Neural cell (in vitro differentiated cells): ENCODE measurements around the gene SCAF4. TPM values are rescaled to one million over a fixed set of nuclear protein-coding genes. Genes with fewer than 3 reads are reported as not detected.

ENCODE experiments used
- H2AFZ ChIP-seq: fragments of 200-600, 300-800 bp; sonication (generic), shearing (Covaris generic); 2 replicates; pipeline ENCODE4 v1.6.0; 2014; ENCODE audit warnings: low read depth, mild to moderate bottlenecking, antibody characterized with exemption, low read length, moderate library complexity
- H3F3A ChIP-seq: fragments of 200-600 bp; shearing (Covaris generic); 2 replicates; pipeline ENCODE4 v1.6.1; 2016; ENCODE audit warnings: mild to moderate bottlenecking, moderate library complexity, mixed read lengths, antibody characterized with exemption, low read length; ENCODE audit not compliant: insufficient read depth, poor library complexity, severe bottlenecking
- H3K27ac ChIP-seq: fragments of 200-600, 300-800 bp; sonication (generic), shearing (Covaris generic); 2 replicates; pipeline ENCODE4 v1.5.1; 2014; ENCODE audit warnings: mild to moderate bottlenecking, low read length, moderate library complexity
- H3K27me3 ChIP-seq: fragments of 300-800, 200-600 bp; sonication (generic), shearing (Covaris generic); 2 replicates; pipeline ENCODE4 v1.6.0; 2014; ENCODE audit warnings: mild to moderate bottlenecking, low read depth, low read length, moderate library complexity; ENCODE audit not compliant: insufficient read depth
- H3K36me3 ChIP-seq: fragments of 300-800, 200-600 bp; sonication (generic), shearing (Covaris generic); 2 replicates; pipeline ENCODE4 v1.5.1; 2014; ENCODE audit warnings: mild to moderate bottlenecking, antibody characterized with exemption, low read length, moderate library complexity; ENCODE audit not compliant: insufficient read depth
- H3K4me2 ChIP-seq: fragments of 300-800, 200-600 bp; sonication (generic), shearing (Covaris generic); 2 replicates; pipeline ENCODE4 v1.6.0; 2014; ENCODE audit warnings: mild to moderate bottlenecking, low read length
- H3K4me3 ChIP-seq: fragments of 300-800, 200-600 bp; sonication (generic), shearing (Covaris generic); 2 replicates; pipeline ENCODE4 v1.5.1; 2014; ENCODE audit warnings: mild to moderate bottlenecking, low read length, moderate library complexity
- H3K79me2 ChIP-seq: fragments of 200-600 bp; shearing (Covaris generic); replicated peaks from 2 replicates; pipeline ENCODE4 v1.6.0; 2014; ENCODE audit warnings: mild to moderate bottlenecking, low read length, moderate library complexity; ENCODE audit not compliant: insufficient read depth
- H3K9ac ChIP-seq: fragments of 300-800, 200-600 bp; sonication (generic), shearing (Covaris generic); 2 replicates; pipeline ENCODE4 v1.6.1; 2016; ENCODE audit warnings: mild to moderate bottlenecking, low read length, mixed read lengths
- H3K9me2 ChIP-seq: fragments of 200-600 bp; shearing (Covaris generic); 2 replicates; pipeline ENCODE4 v1.6.1; 2016; ENCODE audit warnings: mild to moderate bottlenecking, low read length, mixed read lengths; ENCODE audit not compliant: insufficient read depth
- H3K9me3 ChIP-seq: fragments of 200-600, 300-800 bp; sonication (generic), shearing (Covaris generic); 2 replicates; pipeline ENCODE4 v1.6.1; 2016; ENCODE audit warnings: mild to moderate bottlenecking, mixed run types, low read length, moderate library complexity, mixed read lengths
- H4K20me1 ChIP-seq: fragments of 200-600 bp; shearing (Covaris generic); 2 replicates; pipeline ENCODE4 v1.6.1; 2016; ENCODE audit warnings: mild to moderate bottlenecking, mixed run types; ENCODE audit not compliant: insufficient read depth
- CTCF ChIP-seq: fragments of 450-650 bp; IDR thresholded peaks from 2 replicates; pipeline ENCODE4 v1.5.1; 2014; ENCODE audit warnings: antibody characterized with exemption, mild to moderate bottlenecking, moderate library complexity; ENCODE audit not compliant: poor library complexity, severe bottlenecking
- EP300 ChIP-seq: fragments of 450-650 bp; conservative IDR thresholded peaks from 2 replicates; pipeline ENCODE4 v1.6.1; 2014; ENCODE audit warnings: antibody characterized with exemption, mild to moderate bottlenecking, moderate library complexity; ENCODE audit not compliant: poor library complexity, severe bottlenecking
- EZH2 ChIP-seq: fragments of 200-600, 300-800 bp; shearing (Covaris generic), sonication (generic); IDR thresholded peaks from 2 replicates; pipeline ENCODE4 v1.6.1; 2014; ENCODE audit warnings: antibody characterized with exemption, low read length, borderline replicate concordance, mild to moderate bottlenecking; ENCODE audit not compliant: insufficient read depth, poor library complexity, severe bottlenecking
- MXI1 ChIP-seq: fragments of 450-650 bp; conservative IDR thresholded peaks from 2 replicates; pipeline ENCODE4 v1.6.1; 2014; ENCODE audit warnings: antibody characterized with exemption, mild to moderate bottlenecking; ENCODE audit not compliant: poor library complexity, severe bottlenecking
- POLR2AphosphoS5 ChIP-seq: IDR thresholded peaks from 2 replicates; pipeline ENCODE4 v1.6.1; 2012
- RAD21 ChIP-seq: fragments of 450-650 bp; conservative IDR thresholded peaks from 2 replicates; pipeline ENCODE4 v1.6.1; 2014; ENCODE audit warnings: antibody characterized with exemption, mild to moderate bottlenecking, moderate library complexity
- REST ChIP-seq: IDR thresholded peaks from 2 replicates; pipeline ENCODE4 v1.6.1; 2012; ENCODE audit warnings: borderline replicate concordance
- SMC3 ChIP-seq: fragments of 450-650 bp; conservative IDR thresholded peaks from 2 replicates; pipeline ENCODE4 v1.6.1; 2014; ENCODE audit warnings: antibody characterized with exemption, mild to moderate bottlenecking, moderate library complexity; ENCODE audit not compliant: poor library complexity
- TAF1 ChIP-seq: IDR thresholded peaks from 2 replicates; pipeline ENCODE4 v1.6.1; 2012; ENCODE audit warnings: low read depth
- polyA plus RNA-seq: library from polyadenylated mRNA; depleted of rRNA; stranded (reverse); fragments of >200 nt; gene quantifications from 2 replicates; pipeline ENCODE4 v1.2.3, GENCODE V29; 2014

Gene SCAF4
- polyA plus RNA-seq, 1 donor from 2014 or later = 5.4 TPM

GRCh38 chr21:31686272-31686915, 45.5 kb downstream of the SCAF4 start:
- Histone ChIP-seq H3K9me2 (no peaks in the 10 kb centered on the region), H3K27ac (no peak overlapping the region)
- TF ChIP-seq TAF1 = no peak
- no peak for TF ChIP-seq MXI1
- TF ChIP-seq POLR2AphosphoS5 = no peak
- TF ChIP-seq EZH2 = no peak
- TF ChIP-seq CTCF = no peak
- TF ChIP-seq RAD21 = no peak
- no peak for TF ChIP-seq REST
- no peak for TF ChIP-seq SMC3
- TF ChIP-seq EP300 = no peak

GRCh38 chr21:31684918-31685317, 47.0 kb downstream of the SCAF4 start:
- Histone ChIP-seq H3K9me2 (no peaks in the 10 kb centered on the region), H2AFZ (no peak overlapping the region), H4K20me1 (no peaks in the 10 kb centered on the region), H3K79me2 (no peaks in the 10 kb centered on the region), H3K27ac (no peak overlapping the region), H3K9me3 (no peaks in the 10 kb centered on the region), H3K27me3 (no peaks in the 10 kb centered on the region), H3K9ac (no peak overlapping the region), H3K36me3 (peaks cover 11% of the 10 kb centered on the region), H3K4me3 (no peak overlapping the region), H3F3A (no peaks in the 10 kb centered on the region), H3K4me2 (no peak overlapping the region)
- TF ChIP-seq CTCF = no peak
- TF ChIP-seq MXI1 = no peak
- TF ChIP-seq REST = no peak
- no peak for TF ChIP-seq EP300
- TF ChIP-seq EZH2 = no peak
- TF ChIP-seq POLR2AphosphoS5 = no peak
- TF ChIP-seq TAF1 = no peak
- TF ChIP-seq SMC3 = no peak
- TF ChIP-seq RAD21 = no peak

More at GRCh38 chr21:31686272-31686915, 45.5 kb downstream of the SCAF4 start:
- no peaks in the 10 kb centered on the region for H4K20me1 ChIP-seq
- no peaks in the 10 kb centered on the region for H3F3A ChIP-seq
- H3K27me3 ChIP-seq = no peaks in the 10 kb centered on the region
- no peaks in the 10 kb centered on the region for H3K79me2 ChIP-seq
- peaks cover 20% of the 10 kb centered on the region for H3K36me3 ChIP-seq
- no peak overlapping the region for H3K4me3 ChIP-seq
- H2AFZ ChIP-seq = no peak overlapping the region
- H3K9me3 ChIP-seq = no peaks in the 10 kb centered on the region
- H3K9ac ChIP-seq = no peak overlapping the region
- H3K4me2 ChIP-seq = no peak overlapping the region
